Glutamatergic neuron (in vitro differentiated cells): ENCODE data around the gene FBXW12. TPM values are rescaled to one million over a fixed set of nuclear protein-coding genes. Genes with fewer than 3 reads are reported as not detected.

Experiments
- DNase-seq: peaks from one replicate; pipeline ENCODE4 v3.0.0; 2022
- H3K27ac Mint-ChIP-seq: one replicate; pipeline ENCODE4 v1.8.0; 2020; ENCODE audit warnings: mild to moderate bottlenecking, mixed read lengths, inconsistent platforms; ENCODE audit not compliant: unreplicated experiment
- H3K27me3 Mint-ChIP-seq: one replicate; pipeline ENCODE4 v1.8.0; 2020; ENCODE audit warnings: mild to moderate bottlenecking, moderate library complexity, mixed read lengths, inconsistent platforms; ENCODE audit not compliant: unreplicated experiment
- H3K36me3 Mint-ChIP-seq: one replicate; pipeline ENCODE4 v1.8.0; 2020; ENCODE audit warnings: mild to moderate bottlenecking, mixed read lengths, inconsistent platforms; ENCODE audit not compliant: unreplicated experiment
- H3K4me1 Mint-ChIP-seq: one replicate; pipeline ENCODE4 v1.8.0; 2020; ENCODE audit warnings: mild to moderate bottlenecking, low read depth, mixed read lengths, inconsistent platforms; ENCODE audit not compliant: unreplicated experiment
- H3K4me3 Mint-ChIP-seq: one replicate; pipeline ENCODE4 v1.8.0; 2020; ENCODE audit warnings: mild to moderate bottlenecking, mixed read lengths, inconsistent platforms; ENCODE audit not compliant: unreplicated experiment
- H3K9me3 Mint-ChIP-seq: one replicate; pipeline ENCODE4 v1.8.0; 2020; ENCODE audit warnings: mild to moderate bottlenecking, moderate library complexity, mixed read lengths, inconsistent platforms; ENCODE audit not compliant: unreplicated experiment
- total RNA-seq: library from RNA; stranded (reverse); fragmentation: NEBNext Ultra II Directional; extraction: Animal tissue kit (Norgen Biotek cat#: 25700); gene quantifications from one replicate; pipeline ENCODE4 v1.2.1, GENCODE V29; 2021; ENCODE audit not compliant: unreplicated experiment
- TF ChIP-seq, protein P1 (sequence below): fragments of 200-600 bp; sonication (generic); IDR thresholded peaks from one replicate; pipeline ENCODE4 v1.5.0; 2021; ENCODE audit not compliant: partially characterized antibody, unreplicated experiment

Gene FBXW12
- total RNA-seq, 1 donor from 2014 or later = 0.66 TPM

- H3K4me1 Mint-ChIP-seq = peaks cover 3% of the 10 kb centered on the region
- no peak overlapping the region for H3K4me3 Mint-ChIP-seq
- DNase-seq = no peak
- H3K36me3 Mint-ChIP-seq = no peaks in the 10 kb centered on the region
- TF ChIP-seq, protein P1, sequence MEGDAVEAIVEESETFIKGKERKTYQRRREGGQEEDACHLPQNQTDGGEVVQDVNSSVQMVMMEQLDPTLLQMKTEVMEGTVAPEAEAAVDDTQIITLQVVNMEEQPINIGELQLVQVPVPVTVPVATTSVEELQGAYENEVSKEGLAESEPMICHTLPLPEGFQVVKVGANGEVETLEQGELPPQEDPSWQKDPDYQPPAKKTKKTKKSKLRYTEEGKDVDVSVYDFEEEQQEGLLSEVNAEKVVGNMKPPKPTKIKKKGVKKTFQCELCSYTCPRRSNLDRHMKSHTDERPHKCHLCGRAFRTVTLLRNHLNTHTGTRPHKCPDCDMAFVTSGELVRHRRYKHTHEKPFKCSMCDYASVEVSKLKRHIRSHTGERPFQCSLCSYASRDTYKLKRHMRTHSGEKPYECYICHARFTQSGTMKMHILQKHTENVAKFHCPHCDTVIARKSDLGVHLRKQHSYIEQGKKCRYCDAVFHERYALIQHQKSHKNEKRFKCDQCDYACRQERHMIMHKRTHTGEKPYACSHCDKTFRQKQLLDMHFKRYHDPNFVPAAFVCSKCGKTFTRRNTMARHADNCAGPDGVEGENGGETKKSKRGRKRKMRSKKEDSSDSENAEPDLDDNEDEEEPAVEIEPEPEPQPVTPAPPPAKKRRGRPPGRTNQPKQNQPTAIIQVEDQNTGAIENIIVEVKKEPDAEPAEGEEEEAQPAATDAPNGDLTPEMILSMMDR = no peak
- H3K27ac Mint-ChIP-seq = no peak overlapping the region
- peaks cover 7% of the 10 kb centered on the region for H3K9me3 Mint-ChIP-seq
- peaks cover 5% of the 10 kb centered on the region for H3K27me3 Mint-ChIP-seq
These were observed 30.9 kb downstream of the FBXW12 start for GRCh38 chr3:48402907-48403306.

GRCh38 chr3:48403533-48404439 lies 31.8 kb downstream of the FBXW12 start:
- H3K27ac Mint-ChIP-seq = no peak overlapping the region
- TF ChIP-seq, protein P1 = no peak
- no peak for DNase-seq
- peaks cover 3% of the 10 kb centered on the region for H3K4me1 Mint-ChIP-seq
- no peaks in the 10 kb centered on the region for H3K36me3 Mint-ChIP-seq
- H3K9me3 Mint-ChIP-seq = peaks cover 7% of the 10 kb centered on the region
- peaks cover 8% of the 10 kb centered on the region for H3K27me3 Mint-ChIP-seq
- no peak overlapping the region for H3K4me3 Mint-ChIP-seq

DNA sequence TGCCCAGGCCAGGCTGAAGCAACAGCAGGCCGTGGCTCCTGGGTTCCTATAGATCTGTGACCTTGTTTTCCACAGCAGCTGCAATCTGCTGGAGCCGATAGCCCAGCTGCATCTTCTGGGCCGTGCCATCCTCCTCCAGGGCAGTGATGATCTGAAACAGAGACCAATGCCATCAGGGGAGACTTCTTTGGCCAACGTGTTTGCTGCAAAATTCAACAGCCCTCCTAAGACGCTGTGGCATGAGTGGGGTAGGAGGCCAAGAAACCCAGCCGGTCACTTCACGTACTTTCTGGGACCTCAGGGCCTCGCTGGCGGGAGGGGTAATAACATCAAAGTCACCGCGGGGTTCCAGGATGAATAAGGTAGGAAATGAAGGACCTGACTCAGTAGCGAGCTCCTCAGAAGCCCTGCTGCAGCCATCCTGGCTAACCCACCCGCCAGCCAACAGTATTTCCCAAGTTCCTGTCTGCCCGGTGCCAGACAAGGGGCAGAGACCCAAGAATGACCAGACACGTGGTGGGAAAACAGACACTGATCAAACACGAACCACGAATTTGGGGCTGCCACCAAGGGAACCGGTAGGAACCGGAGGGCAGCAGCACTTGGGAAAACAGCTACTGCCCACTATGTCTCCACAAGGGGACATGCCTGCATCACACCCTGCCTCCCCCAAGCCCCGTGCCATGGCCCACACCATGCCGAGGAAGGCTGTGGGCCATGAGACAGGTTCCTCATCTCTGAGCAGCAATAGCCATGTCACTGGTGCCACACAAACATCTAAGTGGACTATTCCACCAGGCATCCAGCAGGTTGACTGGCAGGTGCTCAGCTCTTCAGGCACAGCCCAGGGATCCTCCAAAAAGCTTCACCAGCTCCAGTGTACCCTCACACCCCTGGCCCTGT lies 32.7 kb downstream of the FBXW12 start:
- H3K27ac Mint-ChIP-seq = no peak overlapping the region
- H3K4me1 Mint-ChIP-seq = no peaks in the 10 kb centered on the region
- H3K27me3 Mint-ChIP-seq = peaks cover 6% of the 10 kb centered on the region
- H3K9me3 Mint-ChIP-seq = peaks cover 7% of the 10 kb centered on the region
- H3K36me3 Mint-ChIP-seq = no peaks in the 10 kb centered on the region
- H3K4me3 Mint-ChIP-seq = no peak overlapping the region
- TF ChIP-seq, protein P1 = no peak
- no peak for DNase-seq

GRCh38 chr3:48405343-48405881 lies 33.4 kb downstream of the FBXW12 start:
- TF ChIP-seq, protein P1 = no peak
- Mint-ChIP-seq H3K9me3 (peaks cover 5% of the 10 kb centered on the region), H3K27me3 (peaks cover 6% of the 10 kb centered on the region), H3K4me1 (no peaks in the 10 kb centered on the region), H3K27ac (no peak overlapping the region), H3K4me3 (no peak overlapping the region), H3K36me3 (no peaks in the 10 kb centered on the region)
- DNase-seq = no peak
